Activated CD4-positive, CD25-positive, alpha-beta regulatory T cell (primary cell): ENCODE measurements around the gene PLA2G12B.

Experiments
- DNase-seq, 4 experiments: peaks; one replicate each; lab custom pipeline; 2025; lab: John Stamatoyannopoulos, UW

The PLA2G12B gene

DNA sequence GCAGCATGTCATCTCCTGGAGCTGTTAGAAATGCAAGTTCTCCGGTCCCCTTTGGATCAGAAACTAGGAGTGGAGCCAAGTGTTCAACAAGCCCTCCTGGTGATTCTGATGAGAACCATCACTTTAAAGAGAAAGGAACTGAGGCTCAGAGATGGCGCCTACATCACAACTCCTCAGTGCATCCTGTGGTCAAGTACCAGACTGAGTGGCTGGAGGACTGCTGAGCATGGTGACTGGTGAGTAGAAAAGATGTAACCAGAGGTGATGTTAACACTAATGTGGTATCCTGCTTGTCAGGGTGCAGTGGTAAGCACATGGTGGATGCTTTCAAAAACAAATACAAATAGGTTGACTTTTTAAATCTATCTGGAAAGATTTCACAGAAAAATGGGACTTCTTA, 64.5 kb downstream of the PLA2G12B start:
- DNase-seq, result no peak

DNA sequence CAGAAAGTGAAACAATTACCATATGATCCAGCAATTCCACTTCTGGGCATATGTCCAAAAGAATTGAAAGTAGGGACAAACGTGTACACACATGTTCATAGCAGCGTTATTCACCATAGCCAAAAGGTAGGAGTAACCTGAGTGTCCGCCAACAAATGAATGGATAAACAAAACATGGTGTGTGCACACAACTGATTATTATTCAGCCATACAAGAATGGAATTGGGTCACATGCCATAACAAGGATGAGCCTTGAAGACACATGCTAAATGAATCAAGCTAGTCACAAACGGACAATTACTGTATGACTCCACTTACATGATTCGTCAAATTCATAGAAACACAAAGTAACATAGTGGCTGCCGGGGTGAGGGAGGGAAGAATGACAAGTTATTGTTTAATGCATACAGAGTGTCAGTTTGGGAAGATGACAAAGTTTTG, 65.2 kb downstream of the PLA2G12B start:
- DNase-seq, result no peak

DNA sequence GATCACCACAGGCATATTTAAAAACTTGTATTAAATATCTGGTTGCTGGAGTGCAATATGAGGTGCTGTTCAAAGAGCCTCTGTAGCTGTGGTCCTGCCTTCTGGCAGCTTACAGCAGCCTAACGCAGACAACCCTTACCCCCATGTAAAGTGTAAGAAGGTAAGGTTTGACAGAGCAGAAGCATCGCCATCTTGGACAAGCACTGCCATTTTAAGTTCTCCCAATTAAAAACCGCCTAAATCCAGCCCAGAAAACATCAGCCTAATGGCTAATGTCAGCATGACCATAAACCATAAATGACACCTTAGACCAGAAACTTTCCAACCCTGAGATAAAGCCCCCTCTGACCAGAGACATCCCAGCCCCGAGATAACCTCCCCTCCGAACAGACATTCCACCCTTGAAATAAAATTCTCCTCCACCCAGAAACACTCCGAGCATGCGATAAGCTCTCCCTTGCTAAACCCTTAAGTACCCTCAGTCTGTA, 66.4 kb downstream of the PLA2G12B start:
- DNase-seq, result no peak

DNA sequence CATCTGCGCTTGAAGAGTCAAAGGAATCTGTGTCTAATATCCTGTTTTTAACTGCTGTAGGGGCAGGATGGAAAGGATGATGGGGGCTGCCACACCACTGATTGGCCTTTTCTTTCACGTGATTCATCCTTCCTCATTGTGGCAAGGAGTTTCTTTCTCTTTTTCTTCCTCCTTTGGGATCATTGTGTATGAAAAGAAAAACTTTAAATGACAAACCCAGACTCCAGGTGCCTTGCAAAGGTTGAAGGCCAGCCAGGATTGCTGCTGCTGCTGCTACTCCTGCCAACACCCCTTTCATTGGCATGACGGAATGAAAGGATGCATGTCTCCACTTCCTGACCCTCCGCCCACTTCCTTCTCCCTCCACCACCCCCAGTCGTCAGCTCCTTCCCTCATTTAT, 67.6 kb downstream of the PLA2G12B start:
- no peak for DNase-seq

DNA sequence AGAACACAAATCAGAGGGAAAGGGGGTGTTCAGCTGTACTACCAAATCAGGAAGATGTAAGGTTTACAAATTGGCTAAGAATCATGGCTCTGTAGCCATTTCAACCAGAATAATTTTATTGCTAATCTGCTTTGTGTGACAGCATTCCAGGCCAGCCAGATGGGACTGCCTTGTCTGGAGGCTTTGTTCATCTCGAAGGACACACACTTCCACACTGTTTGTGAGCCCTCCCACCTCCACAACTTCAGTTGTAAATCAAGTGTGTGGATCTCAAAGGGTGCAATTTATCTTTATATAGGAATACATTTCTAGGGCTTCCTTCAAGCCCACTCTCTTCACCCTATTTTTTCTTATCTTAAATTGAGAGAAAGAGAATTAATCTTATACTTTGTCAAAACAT, 68.0 kb downstream of the PLA2G12B start:
- DNase-seq, result no peak

DNA sequence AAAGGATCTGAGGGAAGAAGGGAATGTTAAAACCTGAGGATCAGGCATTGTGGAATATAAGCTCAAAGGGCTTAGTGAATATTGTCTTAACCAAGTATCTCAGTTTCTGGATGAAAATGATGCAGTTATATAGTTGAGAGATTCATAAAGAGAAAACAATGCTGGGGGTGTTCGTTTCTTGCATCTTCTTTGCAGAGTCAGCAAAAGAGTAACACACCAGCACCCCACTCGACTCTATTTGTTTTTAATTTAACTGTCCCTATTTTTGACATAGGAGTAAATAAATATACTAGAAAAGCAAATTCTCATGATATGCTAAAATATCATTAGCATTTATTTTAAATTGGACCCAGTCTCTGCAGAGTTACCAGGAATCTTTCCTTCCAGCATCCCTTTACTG, 68.7 kb downstream of the PLA2G12B start:
- DNase-seq, result no peak
